Effector CD8-positive, alpha-beta T cell (primary cell): ENCODE data around the gene ANKS6.

ENCODE experiments used
- DNase-seq: peaks from one replicate; lab custom pipeline; 2025; lab: John Stamatoyannopoulos, UW
- total RNA-seq, 4 experiments: gene quantifications; one replicate each; lab custom pipeline; 2026; lab: John Stamatoyannopoulos, UW

Gene ANKS6
- total RNA-seq = 11.3 to 23.4 (median 21.3) reads per million in 4 experiments

DNA sequence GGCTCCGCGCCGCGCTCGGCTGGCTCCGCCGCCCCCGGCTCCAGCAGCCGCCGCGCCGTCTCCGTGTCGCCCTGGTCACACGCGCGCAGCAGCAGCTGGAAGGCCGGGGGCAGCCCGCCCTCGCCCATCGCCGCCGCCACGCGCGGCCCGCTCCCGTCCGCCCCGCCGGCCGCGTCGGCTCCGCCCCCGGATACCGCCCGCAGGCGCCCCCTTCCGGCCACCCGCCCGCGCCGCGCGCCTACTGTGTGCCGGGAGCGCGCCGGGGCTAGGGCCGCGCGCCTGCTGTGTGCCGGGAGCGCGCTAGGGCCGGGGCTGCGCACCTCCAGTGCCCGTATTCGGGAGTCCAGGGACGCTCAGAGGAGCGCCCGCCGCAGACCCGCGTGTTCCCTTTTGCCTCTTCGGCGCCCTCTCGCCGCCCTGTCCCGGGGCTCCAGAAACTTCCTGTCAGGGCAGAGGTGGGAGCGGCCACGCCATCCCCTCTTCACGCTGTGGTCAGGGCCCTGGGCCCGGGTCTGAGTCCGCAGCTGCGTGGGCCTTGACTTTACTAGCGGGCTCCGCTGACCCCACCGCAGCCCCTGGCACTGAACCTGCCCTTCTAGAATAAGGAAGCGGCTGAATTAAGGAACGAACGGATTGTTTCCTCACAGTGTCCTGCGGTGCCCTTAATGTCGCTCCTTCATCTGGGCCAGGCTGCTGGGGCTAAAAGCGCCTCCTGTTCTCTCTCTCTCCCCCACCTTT lies at the start of gene ANKS6:
Gene ANKS6 (minus strand): TSS at position 192 of the 738 bp plus-strand sequence. CDS start 64 bp downstream, at position 128.
- DNase-seq = peak; percentile 74

DNA sequence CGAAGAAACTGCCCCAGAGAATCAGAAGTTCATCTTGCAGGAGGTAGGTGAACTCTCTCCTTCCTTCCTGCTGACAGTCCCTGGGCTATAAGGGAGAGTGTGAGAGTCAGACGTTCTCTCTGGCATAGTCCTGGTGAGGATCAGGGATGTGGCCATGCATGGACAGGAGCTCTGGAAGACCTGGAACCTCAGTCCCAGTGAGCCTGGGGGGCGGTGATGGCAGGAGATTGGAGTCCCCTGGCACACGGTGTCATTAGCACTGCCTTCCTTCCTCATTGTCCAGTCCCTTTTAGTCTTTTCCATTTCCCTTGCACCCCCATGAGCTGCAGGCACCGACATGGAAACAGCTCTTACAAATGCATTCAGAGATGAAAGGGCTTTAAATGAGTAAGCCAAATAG lies 49.7 kb upstream of the ANKS6 start:
- DNase-seq = no peak

- DNase-seq = no peak
These were observed 46.2 kb upstream of the ANKS6 start for GRCh38 chr9:98842510-98842909.

DNA sequence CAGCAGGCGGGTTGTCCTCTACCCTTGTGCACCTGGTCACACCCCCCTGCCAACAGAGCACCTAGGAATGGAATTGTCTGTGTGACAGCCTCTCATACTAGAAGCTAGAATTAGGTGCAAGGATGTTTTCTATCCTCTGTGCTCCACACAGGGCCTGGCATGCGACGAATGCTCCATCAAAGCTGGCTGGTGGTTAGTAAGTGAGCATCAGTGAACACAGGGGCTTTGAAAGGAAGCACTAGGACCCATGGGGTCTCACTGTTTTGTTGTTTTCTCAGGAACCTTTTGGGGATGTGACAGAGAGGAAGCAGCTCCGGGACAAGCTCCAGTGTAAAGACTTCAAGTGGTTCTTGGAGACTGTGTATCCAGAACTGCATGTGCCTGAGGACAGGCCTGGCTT lies 43.4 kb upstream of the ANKS6 start:
- no peak for DNase-seq

GRCh38 chr9:98838868-98839565 lies 42.7 kb upstream of the ANKS6 start:
- no peak for DNase-seq

DNA sequence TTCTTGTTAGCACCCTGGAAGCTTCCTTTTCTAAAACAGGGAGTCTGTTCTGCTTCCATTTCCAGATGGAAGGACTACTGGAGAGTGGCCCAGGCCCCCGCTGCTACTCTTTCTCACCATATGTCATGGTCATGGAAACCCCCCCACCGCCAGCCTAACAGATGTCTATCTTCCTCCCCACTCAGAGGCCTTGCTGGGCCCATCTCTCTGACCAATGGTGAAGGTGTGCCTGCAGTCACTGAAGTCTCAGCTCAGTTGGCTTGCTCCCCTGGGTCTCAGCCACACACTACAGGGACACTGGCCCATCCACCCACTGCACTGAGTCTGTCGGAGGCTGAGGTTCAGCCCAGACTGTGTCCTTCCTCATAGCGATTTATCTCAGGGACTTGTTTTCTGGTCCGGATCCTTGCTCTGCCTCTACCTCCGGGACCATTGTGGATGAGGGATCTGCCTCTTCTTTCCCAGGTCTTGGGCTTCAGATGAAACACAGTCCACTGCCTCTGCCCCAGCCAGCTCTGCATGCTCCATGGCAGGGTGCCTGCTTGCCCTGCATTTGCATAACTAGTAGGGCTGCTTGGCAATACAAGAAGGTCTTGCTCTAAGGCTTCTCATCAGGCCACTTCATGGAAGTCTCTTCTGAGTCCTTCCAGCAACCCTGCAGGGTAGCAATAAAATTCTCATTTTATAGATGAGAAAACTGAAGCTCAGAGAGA lies 42.0 kb upstream of the ANKS6 start:
- no peak for DNase-seq

GRCh38 chr9:98837516-98837915 lies 41.2 kb upstream of the ANKS6 start:
- DNase-seq = no peak

DNA sequence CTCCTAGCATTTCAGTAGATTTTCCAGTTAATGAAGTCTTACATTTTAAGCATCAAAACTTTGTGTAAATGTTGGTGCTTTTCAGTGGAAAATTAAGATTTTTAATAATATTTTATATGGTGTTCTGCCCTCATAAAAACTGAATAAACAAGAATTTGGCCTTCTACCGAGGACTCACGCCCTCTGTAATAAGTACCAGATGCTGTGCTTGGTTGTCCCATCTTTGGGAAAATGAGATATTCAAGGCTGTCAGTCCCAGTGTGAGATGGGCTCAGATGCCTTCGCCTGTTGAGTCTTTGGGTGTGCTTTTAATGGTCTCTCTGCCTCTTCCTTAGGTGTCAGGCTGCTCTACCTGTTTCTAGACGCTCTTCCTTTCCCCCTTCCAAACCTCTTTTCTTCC lies 39.9 kb upstream of the ANKS6 start:
- DNase-seq = no peak

DNA sequence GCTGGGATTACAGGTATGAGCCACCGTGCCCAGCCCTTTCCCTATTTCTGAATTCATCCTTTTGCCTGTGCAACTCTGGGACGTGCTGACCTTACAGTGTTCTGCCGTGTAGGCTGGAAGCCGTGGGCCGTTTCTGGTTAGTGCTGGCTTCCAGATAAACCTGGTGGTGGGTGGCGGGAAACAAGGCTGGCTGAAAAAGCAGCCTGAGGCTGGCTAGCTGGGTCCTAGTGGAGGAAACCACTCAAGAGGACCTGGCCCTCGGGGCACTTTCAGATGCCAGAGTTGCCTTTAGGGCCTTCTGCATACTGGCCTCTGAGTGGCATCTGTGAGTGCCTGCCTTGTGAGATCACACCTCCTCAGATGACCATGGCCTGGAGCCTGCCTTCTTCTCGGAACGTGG lies 38.0 kb upstream of the ANKS6 start:
- no peak for DNase-seq

DNA sequence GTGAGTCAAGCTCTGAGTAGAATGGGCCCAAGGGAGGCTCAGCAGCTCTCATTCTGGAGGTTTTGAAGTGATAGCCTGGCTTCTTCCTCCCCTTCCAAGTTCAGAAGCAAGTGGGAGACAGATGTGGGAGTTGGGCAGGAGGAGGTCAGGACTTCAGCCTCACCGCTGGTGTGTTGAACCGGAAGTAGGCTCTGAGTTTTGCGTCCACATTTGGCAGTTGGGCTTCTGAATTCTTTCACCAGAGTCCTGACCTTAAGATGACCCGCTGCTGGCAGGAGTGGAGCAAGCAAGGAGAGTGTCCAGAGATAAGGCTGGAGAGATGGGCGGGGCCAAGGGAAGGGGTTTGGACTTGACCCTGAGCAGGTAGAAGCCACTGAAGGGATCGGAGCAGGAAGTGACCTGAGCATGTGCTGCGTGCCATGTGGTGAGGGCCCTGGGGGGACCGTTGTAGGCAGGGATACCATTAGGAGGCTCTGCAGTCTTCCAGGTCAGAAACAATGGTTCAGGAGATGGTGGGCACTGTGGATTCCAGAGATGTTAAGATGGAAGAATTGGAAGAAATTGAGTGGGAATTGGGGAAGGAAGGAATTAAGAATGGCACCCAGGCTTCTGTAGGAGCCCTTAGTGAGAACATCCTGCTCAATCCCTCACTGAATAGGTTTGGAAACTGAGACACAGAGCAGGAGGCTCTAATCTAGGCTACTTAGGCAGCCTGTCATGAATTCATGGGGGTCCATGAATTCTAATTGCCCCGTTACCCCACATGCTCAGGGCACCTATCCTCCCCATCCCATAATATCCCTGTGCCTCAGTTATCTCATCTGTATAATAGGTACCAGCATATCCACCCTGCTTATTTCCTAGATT lies 37.0 kb upstream of the ANKS6 start:
- no peak for DNase-seq

GRCh38 chr9:98832768-98833089 lies 36.4 kb upstream of the ANKS6 start:
- no peak for DNase-seq

DNA sequence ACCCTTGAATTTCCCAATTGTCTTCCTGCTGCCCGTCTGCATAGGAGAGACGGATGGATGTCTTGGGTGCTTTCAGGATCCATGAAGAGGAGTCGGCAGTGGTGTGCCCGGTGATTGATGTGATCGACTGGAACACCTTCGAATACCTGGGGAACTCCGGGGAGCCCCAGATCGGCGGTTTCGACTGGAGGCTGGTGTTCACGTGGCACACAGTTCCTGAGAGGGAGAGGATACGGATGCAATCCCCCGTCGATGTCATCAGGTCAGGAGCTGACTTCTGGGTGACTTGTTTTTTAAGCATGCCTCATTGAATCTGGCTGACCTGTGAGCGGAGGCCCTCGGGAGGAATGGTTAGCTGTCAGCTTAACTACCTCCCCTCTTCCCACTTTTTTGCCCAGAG lies 35.3 kb upstream of the ANKS6 start:
- no peak for DNase-seq

DNA sequence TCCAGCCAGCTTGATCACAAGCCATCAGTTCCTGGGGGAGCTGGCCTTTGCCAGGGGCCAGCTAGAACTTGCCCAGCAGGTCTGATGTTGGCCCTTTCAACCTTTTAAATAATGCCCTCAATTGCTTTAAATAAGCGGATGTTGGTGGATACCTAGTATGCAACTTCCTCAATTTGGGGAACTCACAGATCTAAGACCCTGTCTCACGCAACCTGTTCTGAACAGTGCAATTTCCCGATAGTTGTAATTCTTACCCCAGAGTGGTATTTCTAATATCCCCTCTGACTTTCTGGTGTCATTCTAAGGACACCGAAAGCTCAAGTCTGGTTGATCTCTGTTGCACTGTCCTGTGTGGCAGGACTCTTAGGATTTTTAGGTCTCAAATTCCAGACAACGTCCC lies 34.2 kb upstream of the ANKS6 start:
- DNase-seq = no peak

DNA sequence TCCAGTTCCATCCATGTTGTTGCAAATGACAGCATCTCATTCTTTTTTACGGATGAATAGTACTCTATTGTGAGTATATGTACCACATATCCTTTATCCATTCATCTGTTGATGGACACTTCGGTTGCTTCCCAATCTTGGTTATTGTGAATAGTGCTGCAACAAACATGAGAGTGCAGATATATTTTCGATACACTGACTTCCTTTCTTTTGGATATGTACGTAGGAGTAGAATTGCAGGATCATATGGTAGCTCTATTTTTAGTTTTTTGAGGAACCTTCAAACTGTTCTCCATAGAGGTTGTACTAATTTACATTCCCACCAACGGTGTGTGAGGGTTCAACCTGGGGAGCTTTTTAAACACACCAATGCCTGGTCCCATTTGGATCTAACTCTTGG lies 33.4 kb upstream of the ANKS6 start:
- DNase-seq = no peak

GRCh38 chr9:98826716-98827115 lies 30.4 kb upstream of the ANKS6 start:
- DNase-seq = no peak

GRCh38 chr9:98825414-98825813 lies 29.1 kb upstream of the ANKS6 start:
- no peak for DNase-seq

GRCh38 chr9:98823666-98824334 lies 27.4 kb upstream of the ANKS6 start:
- DNase-seq = no peak

DNA sequence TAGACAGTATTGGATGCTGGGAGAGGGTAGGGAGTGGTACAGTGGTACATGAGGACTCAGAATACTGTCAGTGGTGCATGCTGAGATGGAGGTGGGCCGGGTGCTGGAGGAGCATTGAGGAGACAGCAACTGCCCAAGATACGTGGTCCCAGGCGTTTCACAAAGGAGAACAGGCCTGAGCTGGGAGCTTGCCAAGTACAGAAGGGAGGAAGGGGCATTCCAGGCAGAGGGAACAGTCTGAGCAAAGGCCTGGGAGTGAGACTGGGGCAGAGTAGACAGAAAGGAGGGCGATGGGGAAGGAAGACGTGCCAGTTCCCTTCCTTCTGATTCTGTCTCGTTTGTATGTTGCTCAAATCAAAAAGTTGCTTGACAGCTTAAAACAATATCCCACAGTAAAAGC lies 26.3 kb upstream of the ANKS6 start:
- no peak for DNase-seq

GRCh38 chr9:98821831-98822230 lies 25.5 kb upstream of the ANKS6 start:
- no peak for DNase-seq

DNA sequence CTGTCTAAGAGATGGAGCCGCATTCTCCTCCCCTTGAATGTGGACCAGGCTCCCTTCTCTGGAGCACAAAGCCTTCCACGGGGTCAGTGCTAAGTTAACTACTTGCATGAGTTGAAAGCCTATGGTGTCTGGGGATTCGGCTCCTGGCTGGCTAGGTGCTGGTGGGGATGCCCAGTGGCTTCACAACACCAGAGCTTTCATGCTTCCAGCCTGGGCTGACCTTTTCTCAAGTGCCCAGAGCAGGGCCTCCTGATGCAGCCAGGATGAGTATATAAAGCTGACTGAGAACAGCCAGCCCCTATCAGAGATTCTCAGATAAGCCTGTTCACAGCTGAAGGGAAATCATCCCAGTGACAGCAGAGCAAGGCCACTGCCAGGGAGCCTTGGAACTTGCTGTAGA lies 22.9 kb upstream of the ANKS6 start:
- no peak for DNase-seq

DNA sequence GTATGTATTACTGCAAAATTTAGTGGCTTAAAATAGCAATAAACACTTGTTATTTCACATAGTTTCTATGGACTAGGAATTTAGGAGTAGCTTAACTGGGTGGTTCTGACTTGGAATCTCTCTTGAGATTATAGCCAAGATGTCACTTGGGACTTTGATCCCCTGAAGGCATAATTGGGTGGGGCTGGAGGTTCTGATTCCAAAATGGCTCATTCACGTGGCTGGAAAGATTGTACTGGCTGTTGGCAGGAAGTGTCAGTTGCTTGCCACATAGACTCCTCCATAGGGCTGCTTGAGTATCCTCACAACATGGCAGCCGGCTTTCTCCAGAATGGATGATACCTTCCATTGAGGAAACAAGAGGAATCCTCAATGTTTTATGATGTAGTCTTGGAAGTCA lies 22.4 kb upstream of the ANKS6 start:
- no peak for DNase-seq
